GM21360 (cell line): ENCODE measurements around the gene TBCA.
"Not testable (repeated sequence)": the region's sequence is repeated elsewhere in the genome, so short reads cannot be mapped to it uniquely, and the experiment has no call there.

Source experiments
- ATAC-seq: cut with Tn5 transposase; IDR thresholded peaks from one replicate; pipeline ENCODE4 v1.9.1; 2021; ENCODE audit warnings: mild to moderate bottlenecking, moderate library complexity; ENCODE audit not compliant: unreplicated experiment

The TBCA gene

DNA sequence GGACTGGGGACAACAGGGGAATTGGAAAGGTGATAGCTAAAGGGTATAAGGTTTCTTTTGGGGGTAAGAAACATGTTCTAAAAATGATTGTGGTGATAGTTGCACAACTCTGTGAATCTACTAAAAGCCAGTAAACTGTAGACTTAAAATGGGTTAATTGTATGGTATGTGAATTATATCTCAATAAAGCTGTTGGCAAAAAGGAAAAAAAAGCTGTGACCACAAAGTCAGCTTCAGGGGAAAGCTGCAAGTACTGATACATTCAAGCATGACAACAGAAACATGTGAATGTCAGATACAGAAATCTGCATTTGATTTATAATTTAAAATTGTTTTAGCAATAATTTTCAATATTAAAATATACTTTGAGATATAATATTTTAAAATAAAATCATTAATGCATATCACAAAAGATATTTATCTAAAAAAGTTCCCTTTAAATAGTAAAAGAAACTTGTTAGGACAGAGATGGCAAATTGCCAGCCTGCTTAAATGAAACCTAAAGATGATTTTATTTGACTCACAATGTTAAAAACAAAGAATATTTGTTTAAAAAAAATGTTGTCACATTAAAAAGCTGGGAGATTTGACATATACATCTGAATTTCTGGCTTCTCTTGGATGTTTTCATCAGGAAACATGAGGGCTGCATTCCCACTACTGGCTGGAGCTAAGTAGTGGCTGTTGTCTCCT lies 66.0 kb downstream of the TBCA start:
- ATAC-seq = no peak

DNA sequence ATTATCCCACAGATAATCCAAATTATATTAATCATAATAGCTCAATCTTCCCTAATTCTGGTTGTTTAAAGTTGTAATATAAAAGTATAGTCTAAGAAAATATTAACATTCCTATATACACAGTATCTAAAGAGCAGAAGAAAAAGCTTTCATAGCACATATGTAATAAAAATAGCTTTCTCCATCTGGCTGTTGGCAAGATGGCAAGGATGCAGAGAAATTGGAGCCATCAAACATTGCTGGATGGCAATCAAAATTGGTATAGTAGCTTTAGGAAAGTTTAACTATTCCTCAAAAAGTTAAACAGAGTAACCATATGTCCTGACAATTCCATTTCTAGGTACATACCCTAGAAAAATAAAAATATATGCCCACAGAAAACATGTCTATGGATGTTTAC lies 66.8 kb downstream of the TBCA start:
- ATAC-seq = no peak

DNA sequence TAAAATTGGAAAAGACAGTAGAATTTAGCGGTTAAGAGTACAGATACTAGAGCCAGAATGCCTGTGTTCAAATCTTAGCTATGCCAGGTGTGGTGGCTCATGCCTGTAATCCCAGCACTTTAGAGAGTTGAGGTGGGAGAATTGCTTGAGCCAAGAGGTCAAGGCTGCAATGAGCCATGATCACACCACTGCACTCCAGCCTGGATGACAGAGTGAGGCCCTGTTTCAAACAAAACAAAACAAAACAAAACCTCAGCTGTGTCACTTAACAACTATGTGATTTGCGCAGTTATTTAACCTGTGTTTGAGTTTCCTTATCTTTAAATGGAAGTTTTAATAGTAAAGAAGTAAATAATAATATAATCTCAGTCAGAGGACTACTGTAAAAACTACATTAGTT lies 68.3 kb downstream of the TBCA start:
- no peak for ATAC-seq

DNA sequence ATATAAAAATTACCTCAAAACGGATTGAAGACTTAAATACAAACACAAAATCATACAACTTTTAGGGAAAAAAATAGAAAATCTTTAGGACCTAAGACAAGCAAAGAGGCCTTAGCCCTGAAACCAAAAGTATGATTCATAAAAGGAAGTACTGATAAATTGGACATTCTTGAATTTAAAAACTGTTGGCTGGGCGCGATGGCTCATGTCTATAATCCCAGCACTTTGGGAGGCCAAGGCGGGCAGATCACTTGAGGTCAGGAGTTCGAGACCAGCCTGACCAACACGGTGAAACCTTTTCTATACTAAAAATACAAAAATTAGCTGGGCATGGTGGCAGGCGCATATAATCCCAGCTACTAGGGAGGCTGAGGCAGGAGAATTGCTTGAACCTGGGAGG lies 76.6 kb downstream of the TBCA start:
- not testable (repeated sequence) for ATAC-seq

DNA sequence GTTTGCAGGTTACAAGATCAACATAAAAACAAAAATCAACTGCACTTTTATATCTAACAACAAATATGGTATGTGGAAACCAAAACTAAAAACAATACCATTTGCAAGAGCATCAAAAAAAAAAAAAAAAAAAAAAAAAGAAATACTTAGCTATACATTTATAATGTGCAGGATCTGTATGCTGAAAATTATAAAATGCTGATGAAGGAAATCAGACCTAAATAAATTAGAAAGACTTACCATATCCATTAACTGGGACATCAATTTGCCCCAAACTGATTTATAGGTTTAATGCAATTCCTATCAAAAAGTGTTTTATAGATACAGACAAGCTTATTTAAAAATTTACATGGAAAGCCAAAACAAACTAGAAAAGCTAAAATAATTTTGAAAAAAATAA lies 77.2 kb downstream of the TBCA start:
- ATAC-seq = no peak

DNA sequence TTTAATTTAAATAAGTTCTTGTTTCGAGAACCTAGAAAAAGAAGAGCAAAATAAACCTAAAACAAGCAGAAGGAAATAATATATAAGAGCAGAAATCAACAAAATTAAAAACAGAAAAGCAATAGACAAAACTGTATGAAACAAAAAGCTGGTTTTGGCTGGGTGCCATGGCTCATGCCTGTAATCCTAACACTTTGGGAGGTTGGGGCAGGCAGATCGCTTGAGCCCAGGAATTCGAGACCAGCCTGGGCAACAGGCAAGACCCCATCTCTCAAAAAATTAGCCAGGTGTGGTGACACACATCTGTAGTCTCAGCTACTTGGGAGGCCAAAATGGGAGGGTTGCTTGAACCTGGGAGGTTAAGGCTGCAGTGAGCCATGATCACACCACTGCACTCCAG lies 78.4 kb downstream of the TBCA start:
- ATAC-seq = no peak

DNA sequence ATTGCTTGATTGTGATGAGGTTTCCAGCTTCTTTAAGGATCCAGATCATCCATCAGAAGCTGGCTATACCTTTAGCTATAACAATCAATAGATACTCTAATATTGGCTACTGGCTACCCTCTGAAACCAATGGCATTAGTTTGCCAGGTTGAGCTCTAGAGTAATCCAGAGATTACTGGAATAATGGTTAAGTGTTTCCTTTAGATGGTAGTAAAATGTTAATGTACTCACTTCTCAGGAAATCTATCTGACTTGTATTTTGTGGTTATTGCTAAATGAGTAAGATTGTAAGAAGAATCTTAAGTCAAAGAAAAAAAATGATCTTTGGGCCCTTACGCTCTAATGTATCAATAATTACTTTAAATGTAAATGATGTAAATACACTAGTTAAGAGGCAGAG lies 80.0 kb downstream of the TBCA start:
- ATAC-seq = no peak

DNA sequence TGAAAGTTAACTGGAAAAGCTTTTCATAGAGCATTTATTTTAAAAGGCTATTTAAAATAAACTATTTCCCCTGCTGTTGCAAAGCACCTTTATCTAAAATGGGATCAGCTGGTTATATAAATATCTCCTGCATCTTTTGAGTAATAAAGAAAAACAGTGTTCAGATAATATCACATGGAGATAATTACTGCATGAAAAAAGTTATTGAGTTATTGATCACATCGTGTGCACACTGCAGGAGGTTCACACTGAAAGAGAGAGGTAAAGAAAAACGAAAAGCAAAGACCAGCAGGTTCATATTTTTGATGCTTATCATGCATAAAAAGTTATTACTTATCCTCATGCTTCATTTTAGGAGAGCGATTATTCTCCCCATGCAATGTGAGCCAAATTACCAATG lies 82.2 kb downstream of the TBCA start:
- no peak for ATAC-seq

DNA sequence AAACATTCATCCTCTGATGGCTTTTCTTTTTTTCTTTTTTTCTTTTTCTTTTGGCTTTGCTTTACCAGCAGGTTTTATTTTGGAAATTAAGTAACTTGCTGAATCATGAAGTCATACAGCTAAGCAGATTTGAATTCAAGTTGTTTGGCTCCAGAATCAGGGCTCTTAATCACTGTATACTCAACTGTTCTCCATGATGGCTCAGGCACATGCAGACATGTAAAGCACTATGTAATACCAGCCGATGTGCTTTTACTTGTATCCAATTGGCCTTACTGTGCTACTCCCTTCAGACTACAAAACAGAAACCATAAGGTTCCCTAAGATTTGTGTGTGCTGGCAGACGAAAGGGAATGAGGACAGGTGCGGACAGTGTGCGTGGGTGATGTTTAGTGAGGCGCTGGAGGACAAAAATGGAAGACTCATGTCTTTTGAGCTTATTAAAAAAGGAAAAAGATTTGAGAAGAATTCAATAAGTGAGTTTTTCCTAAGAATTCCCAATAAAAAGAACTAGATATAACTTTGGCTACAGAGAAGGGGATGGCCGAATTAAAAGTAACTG lies 92.9 kb downstream of the TBCA start:
- no peak for ATAC-seq

DNA sequence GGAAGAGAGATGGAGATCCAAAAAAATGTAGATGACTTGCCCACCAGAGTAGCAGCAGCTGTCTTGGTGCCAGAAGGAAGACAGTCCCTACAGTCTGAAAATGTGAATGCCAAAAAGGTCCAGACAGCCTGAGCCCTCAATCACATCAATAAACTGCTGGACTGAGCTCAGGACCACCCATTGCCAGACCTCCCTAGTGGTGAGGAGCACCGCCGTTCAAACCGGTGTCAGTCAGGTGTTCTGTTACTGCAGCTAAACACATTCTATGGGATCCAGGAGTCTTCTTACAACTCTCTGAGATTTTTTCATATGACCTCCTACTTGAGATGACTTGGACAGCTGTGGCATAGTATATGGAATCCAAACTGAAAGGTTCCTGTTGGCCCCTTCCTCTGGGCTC lies 105.6 kb downstream of the TBCA start:
- no peak for ATAC-seq

DNA sequence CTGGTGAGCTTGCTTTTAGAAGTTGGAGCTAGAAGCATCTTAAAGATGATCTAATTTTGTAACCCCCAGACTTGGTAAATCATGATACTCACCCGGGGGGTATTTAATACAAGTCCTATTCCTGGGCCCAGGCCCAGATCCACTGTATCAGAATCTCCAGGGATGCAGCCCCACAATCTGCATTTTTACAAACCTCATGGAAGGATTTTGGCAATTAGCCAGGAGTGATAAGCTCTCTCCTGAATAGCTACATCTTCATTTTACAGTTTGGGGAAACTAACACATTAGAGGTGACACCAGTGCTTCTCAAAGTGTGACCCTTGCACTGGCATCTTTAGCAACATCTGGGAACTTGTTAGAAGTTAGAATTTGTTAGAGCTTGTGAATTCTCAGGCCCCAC lies 106.5 kb downstream of the TBCA start:
- no peak for ATAC-seq

DNA sequence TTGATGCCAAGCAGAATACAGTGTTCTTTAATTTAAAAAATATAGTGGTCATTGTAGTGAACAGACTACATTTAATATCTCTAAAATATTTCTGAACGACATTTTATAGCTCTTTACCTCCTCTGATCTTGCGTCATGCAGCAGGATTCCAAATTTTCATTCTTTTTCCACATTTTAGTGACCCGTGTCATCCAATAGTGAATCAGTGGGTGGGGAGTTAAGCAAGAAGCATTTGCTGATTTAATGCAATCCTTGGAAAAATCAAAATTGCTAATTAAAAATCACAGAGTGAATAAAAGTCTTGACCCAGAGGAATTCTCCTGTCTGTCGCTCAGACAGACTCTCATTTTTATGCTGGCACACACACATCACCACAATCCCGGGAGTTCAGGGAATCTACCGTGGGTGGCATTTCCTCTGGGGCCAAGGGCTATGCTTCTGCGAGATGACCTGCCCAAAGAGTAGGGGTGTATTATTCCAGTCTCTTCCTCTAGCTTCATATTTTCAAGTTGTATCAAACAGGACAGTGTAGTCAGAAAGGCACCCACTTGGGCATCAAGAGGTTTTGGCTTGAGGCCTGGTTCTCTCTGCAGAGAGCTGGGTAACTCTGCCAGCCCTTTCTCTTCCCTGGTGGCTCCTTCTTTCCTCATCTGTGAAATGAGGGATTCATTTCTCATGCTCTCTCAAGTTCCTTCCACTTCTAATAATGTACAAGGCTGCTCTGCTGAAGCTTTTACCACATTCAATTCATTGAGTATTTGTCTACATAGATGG lies 112.9 kb downstream of the TBCA start:
- ATAC-seq = no peak

DNA sequence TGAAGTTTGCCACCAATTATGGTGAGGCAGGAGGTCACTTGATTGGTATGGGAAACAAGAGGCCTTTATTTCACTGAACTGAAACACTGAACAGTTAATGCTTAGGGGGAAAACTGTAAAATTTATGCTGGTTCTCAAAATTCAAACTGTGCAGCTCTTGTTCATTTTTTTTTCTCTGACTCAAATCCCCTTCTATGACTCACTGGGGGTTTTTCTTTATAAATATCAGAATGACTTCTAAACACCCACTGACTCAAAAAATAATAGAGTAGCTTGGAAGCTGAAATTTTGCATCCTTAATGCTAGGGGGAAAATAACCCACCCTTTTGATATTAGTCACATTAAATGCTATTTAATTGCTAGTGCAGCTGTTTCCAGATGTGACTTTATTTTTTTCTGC lies 113.5 kb downstream of the TBCA start:
- ATAC-seq = no peak

DNA sequence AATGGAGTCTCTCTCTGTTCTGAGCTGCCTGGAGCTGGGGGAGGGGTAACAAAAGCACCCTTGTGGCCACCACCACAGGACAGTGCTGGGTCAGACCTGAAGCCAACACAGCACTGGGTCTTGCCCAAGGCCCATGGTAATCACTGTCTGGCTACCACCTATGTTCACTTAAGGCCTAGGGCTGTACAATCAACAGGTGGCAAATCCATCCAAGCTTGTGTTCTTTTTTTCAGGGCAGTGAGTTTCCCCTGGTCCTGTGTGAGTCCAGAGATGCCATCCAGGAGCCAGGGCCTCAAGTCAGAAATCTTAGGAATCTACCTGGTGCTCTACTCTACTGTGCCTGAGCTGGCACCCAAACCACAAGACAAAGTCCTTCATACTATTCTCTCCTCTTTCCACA lies 117.5 kb downstream of the TBCA start:
- no peak for ATAC-seq

DNA sequence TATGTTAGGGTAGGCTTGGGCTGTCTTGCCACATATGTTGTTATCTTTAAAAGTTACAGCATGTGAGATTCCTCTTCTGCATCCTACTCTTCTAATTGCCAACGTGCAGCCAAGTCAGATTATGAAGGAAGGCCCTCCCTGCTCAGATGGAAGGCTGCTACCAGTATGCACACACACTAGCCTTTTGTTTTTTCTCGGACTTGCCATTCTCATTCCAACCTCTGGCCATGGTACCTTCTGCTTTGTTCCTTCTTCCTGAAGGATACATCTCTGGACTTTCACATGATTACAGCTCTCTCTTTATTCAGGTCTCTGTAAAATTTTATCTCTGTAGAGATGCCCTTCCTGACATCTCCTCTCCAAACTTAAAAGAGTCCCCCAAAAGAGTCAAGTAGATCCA lies 124.8 kb downstream of the TBCA start:
- ATAC-seq = no peak

DNA sequence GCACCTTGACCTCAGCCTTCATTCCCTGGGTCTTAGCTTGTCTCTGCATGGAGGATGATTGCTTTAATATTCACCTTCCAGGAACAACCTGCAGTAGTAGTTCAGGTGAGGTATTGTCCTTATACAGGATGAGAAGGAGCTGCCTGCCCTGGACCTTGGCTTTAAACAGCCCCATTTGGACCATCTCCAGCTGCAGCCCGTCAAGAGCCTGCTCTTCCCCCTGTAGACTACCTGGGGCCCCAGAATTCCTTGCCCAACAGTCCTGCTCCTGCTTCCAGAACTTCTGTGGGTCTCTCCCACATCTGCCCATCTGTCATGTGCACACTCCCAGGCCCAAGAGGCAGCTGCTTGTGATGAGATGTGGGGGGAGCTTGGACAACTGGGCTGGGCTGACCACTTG lies 125.5 kb downstream of the TBCA start:
- ATAC-seq = no peak

DNA sequence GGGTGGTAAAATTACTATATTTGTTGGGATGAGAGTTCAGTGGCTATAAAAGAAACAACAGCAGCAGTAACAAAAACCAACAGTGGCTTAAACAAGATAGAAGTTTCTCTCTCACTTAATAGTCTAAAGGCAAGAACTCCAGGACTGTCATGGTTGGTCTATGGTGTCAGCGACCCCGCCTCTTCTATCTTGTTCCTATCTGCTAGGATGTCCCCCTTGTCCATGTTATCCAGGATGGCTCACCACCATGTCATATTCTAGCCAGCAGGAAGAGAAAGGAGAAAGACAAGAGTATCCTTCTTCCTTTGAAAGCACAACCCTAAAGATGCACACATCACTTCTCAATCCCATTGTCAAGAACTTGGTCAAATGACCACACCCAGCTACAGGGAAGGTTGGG lies 126.4 kb downstream of the TBCA start:
- ATAC-seq = no peak

DNA sequence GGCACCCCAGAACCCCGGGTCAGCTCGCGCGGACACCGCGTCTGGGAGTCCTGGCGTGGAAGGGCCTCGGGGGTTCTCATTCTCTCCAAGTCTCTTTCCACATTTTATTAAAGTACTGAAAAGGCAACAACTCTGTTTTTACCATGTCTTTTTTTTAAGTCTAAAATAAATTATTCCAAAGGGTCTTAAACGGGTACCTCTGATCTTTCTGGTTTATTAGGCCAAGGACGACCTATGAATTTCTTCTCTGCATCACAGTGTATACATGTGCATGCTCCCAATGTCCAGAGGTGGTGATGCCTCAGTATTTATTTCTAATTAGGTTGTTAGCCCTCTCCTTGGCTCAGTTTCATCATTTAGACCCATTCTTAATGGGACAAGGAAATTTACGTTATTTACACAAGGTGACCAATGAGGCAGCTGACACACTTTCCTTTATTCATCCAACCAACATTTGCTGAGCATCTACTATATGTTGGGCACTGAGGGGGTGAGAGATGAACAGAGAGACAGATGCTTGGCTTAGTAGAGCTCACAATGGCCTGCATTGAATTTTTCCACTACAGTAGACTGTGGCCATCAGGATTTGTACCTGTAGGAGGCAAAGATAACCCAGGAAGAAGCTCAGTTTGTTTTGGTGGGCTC lies 130.0 kb downstream of the TBCA start:
- no peak for ATAC-seq

DNA sequence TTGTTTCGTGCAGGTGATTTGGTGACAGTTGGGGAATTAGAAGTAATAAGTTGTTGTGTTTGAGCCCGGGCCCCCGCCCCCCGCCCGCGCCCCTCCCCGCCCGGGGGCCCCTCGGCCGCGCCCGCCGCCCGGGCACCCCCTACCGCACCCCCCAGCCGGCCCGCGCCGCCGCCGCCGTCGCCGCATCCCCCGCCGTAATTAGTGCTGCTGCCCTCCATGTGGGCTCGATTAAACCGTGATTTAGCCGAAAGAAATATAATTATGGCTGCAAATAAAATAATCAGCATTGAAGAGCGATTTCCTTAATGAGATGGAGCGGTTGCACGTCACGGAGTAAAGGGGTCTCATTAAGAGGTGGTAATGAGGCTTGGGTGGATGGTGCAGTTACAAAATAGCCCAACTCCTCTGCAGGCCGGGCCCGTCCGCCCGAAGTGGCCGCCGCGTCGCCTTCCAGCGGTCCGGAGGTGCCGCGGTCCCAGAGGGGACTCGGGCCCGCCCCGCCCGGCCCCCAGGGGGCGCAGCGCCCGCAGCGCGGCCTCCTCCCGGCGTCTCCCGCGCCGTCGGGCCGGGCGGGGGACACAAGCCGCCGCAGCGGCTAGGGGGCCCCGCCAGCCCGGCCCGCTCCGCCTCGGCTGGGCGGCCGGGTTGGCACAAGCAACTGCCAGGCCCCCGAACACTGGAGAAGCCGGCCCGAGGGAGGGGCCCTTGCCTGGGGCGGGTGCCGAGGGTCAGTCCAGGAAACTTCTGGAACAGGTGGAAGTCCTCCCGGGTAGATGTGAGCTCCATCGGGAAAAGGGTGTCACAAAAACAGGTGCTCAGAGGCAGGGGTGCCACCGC lies 130.8 kb downstream of the TBCA start:
- peak; percentile 59 for ATAC-seq

DNA sequence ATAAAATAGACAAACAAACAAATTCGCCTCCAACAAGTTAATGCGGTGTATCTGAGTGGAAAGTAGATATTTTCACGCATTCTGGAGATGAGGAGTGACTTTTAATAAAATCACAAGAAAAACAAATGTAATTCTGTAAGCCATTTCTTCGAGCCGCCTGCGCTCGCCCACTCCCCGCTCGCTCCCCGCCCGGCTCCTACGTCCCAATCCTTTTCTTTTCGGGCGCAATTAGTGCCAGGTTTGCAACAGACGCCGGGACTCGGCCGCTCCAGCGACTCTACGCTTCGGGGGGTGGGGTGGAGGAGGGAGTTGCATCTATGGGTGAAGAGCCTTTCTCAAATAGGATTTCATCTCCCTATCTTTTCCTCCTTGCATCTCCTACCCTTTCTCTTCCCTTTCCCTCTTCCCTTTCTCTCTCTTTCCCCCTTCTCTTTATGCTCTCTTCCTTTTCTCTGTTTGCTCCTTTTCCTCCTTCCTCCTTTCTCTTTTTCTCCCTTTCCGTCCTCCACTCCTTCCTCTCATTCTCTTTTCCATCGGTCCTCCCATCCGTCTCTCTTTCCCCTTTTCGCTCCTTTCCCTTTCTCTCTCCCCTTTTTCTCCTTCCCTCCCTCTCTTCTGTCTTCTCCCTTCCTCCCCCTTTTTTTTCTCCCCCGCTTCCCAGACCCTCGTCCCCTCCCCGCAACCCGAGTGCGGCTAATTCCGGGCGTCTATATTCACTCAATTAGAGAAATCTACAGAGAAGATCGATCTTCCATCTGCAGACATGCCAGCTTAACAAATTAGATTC lies 131.6 kb downstream of the TBCA start:
- ATAC-seq = no peak
